Measurements from ENCODE around the gene FAM81A.

GRCh38 chr15:59437817-59438624 is at the start of gene FAM81A:
- no peak for TF ChIP-seq CTCF (IDR thresholded peaks at IDR 0.05)
- no peak for TF ChIP-seq POLR2A (IDR thresholded peaks at IDR 0.05)
